HG03097 (cell line): Measurements from ENCODE around the gene FOXP4.

ENCODE experiments used
- ATAC-seq: cut with Tn5 transposase; IDR thresholded peaks from one replicate; pipeline ENCODE4 v1.9.1; 2021; ENCODE audit not compliant: unreplicated experiment, low FRiP score

FOXP4 gene

GRCh38 chr6:41582540-41582939 lies 36.4 kb downstream of the FOXP4 start:
- ATAC-seq, result no peak

GRCh38 chr6:41583565-41583964 lies 37.4 kb downstream of the FOXP4 start:
- ATAC-seq, result no peak

DNA sequence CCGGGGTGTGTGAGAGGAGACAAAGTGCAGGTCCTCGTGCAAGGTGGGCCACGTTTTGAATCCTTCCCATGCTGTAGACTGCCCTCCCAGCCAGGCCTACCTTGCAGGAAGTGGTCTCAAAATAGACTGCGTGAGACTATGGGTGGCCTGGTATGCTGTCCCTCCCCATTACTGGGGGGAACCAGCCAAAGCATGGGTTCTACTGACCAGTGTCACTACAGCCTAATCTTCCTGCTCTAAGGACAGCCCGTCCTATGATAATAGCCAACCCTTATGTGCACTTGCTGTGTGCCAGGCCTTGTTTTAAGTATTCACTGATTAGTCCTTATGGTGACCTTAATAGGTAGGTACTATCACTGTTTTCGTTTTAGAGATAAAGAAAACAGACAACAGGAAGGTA lies 38.0 kb downstream of the FOXP4 start:
- ATAC-seq, result no peak

DNA sequence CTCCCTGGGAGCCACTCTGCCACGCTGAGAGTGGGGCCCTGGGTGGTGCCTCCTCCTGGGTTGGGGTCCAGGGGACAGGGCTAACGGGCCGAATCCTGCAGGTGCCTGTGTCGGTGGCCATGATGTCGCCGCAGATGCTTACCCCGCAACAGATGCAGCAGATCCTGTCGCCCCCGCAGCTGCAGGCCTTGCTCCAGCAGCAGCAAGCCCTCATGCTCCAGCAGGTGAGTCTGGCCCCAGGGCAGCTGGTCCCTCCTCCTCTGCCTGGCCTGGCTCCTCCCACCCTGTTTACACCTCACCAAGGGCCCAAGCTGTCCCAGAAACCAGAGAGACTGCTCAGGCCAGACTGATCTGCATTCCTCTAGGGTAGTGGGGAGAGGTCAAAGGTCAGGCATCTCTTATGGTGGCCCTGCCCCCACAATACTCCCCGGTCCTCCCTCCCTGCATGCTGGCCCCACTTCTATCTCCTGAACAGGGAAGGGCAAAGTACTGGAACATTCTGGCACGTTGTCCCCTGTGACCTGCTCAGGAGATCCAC lies 38.6 kb downstream of the FOXP4 start:
- ATAC-seq, result no peak

DNA sequence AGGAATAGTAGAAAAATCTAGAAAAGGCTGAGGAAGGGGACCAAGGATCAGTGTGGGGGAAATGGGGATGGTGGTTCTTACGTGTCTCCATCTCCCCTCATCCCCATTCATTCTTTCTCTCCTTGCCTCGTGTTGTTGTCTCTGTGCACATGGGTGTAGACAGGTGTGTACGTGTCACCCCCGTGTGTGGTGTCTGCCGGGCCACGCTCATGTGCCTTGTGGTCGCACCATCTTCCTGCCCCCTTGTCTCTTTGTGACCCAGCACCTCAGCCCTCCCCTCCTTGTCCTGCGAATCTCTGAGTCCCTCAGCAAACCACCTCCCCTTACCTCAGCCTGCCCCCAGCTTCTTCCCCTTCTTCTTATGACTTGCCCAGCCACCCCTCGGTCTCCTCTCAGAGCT lies 39.4 kb downstream of the FOXP4 start:
- ATAC-seq, result no peak

GRCh38 chr6:41586252-41587007 lies 40.2 kb downstream of the FOXP4 start:
- ATAC-seq, result no peak

GRCh38 chr6:41587131-41587879 lies 41.1 kb downstream of the FOXP4 start:
- ATAC-seq, result no peak

DNA sequence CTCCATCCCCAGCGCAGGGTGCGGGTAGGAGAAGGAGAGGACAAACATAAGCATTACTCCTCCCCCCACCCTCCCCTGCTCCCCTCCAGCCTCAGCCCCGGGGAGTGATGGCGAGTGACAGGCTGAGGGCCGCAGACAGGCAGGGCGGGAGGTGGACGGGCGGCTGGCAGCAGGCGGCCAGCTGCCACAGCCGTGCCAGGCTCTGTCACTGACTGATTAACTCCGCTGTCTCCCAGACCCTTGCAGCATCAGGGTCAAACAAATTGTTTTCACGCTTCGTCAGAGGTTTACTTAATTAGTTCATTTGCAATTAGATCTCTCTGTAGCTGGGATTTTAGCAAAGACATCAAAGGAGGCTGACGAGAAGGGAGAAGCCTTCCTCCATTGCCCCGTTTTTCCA lies 41.9 kb downstream of the FOXP4 start:
- no peak for ATAC-seq

DNA sequence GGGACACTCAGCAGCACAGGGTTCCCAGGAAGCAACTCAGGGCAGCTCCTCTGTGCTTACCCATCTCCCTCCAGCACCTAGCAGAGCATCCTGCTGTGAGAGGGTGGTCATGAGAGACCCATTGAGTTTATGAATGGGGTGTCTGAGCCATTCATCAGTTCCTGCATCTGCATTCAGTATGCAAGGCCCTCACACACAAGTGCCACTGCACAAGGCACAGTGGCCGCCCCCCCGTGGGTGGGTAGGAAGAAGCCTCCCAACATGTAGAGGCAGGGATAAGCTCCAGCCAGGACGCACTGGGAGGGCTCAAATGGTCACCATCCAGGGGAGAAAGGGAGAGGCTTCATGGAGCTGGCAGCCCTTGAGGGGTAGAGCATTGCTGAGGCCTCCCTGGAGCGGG lies 43.0 kb downstream of the FOXP4 start:
- no peak for ATAC-seq

GRCh38 chr6:41589636-41590622 lies 43.7 kb downstream of the FOXP4 start:
- no peak for ATAC-seq

DNA sequence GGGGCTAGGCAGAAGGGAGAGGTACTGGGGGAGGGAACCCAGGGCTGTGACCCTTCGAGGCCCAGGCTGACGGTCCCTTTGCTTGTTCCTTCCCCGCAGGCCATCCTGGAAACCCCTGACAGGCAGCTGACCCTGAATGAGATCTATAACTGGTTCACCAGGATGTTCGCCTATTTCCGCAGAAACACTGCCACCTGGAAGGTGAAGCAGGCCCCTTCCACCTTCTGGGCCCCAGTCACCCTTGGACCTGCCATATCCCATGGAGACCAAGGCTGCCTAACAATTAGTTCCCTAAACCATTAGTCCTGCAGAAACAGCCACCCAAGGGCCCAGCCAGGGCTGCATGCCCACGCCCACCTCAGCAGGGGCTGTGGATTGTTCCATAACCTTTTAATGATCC lies 44.9 kb downstream of the FOXP4 start:
- ATAC-seq, result no peak

DNA sequence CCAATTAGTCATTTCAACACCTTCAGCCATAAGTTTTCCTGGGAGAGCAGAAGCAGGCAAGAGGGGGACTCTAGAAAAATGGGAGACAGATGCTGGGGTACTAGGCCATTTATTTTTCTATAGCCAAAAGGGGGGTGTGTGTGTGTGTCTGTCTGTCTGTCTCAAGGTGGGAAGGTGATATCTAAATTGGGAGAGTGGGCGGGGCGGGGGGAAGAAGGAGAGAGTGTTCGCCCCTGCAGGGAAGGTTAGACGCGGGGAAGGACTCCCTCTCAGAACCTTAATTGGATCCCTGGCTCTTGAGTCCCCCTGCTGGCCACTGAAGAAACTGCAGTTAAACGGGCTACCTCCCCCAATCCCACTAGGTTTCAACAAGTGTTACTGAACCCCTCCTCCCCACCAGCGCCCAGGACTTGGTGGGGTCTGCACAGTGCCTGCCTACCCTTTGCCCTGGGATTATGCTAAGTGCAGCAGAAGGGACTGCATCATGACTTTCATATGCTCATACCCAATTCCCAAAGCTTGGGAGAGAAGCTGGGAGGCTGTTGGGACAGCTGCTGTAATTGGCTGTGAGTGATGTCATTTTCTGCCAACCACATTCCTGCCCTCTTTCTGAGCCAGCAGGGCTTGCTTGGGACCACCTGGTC lies 45.8 kb downstream of the FOXP4 start:
- no peak for ATAC-seq

- ATAC-seq, result no peak
These were observed 47.2 kb downstream of the FOXP4 start for GRCh38 chr6:41593406-41593805.

GRCh38 chr6:41593839-41594238 lies 47.7 kb downstream of the FOXP4 start:
- ATAC-seq, result no peak

DNA sequence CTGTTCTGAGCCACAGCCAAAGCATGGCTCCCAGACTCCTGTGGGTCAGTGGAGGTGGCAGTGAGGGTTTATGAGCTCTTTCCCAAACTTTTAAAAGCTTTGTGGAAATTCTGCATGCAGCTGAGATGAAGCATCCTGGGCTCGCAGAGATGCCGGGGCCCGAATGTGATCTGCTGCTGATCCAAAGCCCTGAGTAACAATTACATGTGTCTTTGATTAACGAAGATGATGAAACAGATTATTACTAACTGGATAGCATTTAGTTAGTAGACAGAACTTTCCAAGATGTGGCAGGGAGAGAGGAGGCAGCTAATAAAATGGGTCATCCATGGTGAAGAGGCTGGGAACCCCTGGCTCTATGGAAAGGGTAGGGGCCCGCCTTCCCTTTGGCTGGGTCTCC lies 48.1 kb downstream of the FOXP4 start:
- ATAC-seq, result no peak

GRCh38 chr6:41594766-41595165 lies 48.6 kb downstream of the FOXP4 start:
- ATAC-seq, result no peak

- no peak for ATAC-seq
These were observed 49.0 kb downstream of the FOXP4 start for GRCh38 chr6:41595166-41595565.

DNA sequence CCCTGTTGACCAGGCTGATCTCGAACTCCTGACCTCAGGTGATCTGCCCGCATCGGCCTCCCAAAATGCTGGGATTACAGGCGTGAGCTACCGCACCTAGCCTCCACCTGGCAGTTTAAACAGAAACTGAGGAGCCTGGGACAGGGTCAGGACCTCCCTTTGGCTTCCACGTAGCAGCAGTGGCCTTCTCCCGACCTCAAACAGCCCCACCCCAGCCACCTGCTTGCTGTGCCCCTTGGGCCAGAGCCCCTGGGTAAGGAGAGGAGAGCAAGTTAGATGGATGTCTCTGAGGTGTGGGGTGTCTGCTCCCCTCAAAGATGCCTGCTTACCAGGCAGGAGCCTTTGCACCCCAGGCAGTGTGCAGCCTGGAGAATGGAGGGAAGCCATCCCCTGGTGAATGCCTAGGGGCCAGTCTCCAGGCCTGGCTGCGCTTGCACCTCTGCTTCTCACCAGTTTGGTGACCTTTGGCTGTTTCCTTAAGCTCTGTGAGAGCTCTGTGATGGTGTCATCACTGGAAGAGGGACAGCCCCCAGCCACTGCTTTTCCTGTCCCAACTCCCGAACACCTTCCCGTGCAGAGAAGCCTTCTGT lies 50.0 kb downstream of the FOXP4 start:
- no peak for ATAC-seq

GRCh38 chr6:41596807-41597206 lies 50.6 kb downstream of the FOXP4 start:
- ATAC-seq, result no peak
